Measurements from ENCODE around the gene JAK1. TPM values are rescaled to one million over a fixed set of nuclear protein-coding genes. Genes with fewer than 3 reads are reported as not detected.

Gene JAK1
- total and polyA plus RNA-seq, 2 of the 8 experiments (the other 6 are each of a cell fraction or from before 2014, with no cell fraction given) = 7.8 to 24.5 TPM

DNA sequence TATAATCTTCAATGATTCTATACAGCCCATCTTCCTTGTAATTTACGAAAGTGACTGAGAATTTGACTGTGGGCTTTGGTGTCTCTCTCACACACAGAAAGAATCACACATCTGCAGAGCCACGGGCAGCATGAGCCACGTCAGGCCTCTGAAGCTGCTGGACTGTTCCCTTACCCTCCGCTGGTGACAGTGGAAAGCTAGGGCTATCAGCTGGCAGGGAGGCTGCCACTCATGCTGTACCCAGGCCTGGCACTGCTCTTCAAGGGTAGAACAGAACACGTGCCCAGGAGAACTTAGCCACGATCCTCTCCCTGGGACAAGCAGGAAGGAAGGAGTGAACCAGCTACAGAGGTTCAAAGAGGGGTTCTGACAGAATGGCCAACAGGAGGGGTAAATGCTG is 90.7 kb downstream of the JAK1 start (continued):
- TF ChIP-seq, protein P1, sequence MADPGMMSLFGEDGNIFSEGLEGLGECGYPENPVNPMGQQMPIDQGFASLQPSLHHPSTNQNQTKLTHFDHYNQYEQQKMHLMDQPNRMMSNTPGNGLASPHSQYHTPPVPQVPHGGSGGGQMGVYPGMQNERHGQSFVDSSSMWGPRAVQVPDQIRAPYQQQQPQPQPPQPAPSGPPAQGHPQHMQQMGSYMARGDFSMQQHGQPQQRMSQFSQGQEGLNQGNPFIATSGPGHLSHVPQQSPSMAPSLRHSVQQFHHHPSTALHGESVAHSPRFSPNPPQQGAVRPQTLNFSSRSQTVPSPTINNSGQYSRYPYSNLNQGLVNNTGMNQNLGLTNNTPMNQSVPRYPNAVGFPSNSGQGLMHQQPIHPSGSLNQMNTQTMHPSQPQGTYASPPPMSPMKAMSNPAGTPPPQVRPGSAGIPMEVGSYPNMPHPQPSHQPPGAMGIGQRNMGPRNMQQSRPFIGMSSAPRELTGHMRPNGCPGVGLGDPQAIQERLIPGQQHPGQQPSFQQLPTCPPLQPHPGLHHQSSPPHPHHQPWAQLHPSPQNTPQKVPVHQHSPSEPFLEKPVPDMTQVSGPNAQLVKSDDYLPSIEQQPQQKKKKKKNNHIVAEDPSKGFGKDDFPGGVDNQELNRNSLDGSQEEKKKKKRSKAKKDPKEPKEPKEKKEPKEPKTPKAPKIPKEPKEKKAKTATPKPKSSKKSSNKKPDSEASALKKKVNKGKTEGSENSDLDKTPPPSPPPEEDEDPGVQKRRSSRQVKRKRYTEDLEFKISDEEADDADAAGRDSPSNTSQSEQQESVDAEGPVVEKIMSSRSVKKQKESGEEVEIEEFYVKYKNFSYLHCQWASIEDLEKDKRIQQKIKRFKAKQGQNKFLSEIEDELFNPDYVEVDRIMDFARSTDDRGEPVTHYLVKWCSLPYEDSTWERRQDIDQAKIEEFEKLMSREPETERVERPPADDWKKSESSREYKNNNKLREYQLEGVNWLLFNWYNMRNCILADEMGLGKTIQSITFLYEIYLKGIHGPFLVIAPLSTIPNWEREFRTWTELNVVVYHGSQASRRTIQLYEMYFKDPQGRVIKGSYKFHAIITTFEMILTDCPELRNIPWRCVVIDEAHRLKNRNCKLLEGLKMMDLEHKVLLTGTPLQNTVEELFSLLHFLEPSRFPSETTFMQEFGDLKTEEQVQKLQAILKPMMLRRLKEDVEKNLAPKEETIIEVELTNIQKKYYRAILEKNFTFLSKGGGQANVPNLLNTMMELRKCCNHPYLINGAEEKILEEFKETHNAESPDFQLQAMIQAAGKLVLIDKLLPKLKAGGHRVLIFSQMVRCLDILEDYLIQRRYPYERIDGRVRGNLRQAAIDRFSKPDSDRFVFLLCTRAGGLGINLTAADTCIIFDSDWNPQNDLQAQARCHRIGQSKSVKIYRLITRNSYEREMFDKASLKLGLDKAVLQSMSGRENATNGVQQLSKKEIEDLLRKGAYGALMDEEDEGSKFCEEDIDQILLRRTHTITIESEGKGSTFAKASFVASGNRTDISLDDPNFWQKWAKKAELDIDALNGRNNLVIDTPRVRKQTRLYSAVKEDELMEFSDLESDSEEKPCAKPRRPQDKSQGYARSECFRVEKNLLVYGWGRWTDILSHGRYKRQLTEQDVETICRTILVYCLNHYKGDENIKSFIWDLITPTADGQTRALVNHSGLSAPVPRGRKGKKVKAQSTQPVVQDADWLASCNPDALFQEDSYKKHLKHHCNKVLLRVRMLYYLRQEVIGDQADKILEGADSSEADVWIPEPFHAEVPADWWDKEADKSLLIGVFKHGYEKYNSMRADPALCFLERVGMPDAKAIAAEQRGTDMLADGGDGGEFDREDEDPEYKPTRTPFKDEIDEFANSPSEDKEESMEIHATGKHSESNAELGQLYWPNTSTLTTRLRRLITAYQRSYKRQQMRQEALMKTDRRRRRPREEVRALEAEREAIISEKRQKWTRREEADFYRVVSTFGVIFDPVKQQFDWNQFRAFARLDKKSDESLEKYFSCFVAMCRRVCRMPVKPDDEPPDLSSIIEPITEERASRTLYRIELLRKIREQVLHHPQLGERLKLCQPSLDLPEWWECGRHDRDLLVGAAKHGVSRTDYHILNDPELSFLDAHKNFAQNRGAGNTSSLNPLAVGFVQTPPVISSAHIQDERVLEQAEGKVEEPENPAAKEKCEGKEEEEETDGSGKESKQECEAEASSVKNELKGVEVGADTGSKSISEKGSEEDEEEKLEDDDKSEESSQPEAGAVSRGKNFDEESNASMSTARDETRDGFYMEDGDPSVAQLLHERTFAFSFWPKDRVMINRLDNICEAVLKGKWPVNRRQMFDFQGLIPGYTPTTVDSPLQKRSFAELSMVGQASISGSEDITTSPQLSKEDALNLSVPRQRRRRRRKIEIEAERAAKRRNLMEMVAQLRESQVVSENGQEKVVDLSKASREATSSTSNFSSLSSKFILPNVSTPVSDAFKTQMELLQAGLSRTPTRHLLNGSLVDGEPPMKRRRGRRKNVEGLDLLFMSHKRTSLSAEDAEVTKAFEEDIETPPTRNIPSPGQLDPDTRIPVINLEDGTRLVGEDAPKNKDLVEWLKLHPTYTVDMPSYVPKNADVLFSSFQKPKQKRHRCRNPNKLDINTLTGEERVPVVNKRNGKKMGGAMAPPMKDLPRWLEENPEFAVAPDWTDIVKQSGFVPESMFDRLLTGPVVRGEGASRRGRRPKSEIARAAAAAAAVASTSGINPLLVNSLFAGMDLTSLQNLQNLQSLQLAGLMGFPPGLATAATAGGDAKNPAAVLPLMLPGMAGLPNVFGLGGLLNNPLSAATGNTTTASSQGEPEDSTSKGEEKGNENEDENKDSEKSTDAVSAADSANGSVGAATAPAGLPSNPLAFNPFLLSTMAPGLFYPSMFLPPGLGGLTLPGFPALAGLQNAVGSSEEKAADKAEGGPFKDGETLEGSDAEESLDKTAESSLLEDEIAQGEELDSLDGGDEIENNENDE (IDR thresholded peaks at IDR 0.05; ENCODE audit: insufficient replicate concordance, low read length) = no peak
- TF ChIP-seq ZNF274 (IDR thresholded peaks at IDR 0.05; ENCODE audit: borderline replicate concordance, extremely low read depth, low read length) (no peak), TAF1 (IDR thresholded peaks at IDR 0.05; ENCODE audit: low read depth, low read length) (no peak), TEAD4 (IDR thresholded peaks at IDR 0.05; ENCODE audit: low read depth, low read length) (no peak), GABPA (IDR thresholded peaks at IDR 0.05; ENCODE audit: borderline replicate concordance, insufficient read depth, low read length) (no peak), CBX5 (IDR thresholded peaks at IDR 0.05; ENCODE audit: low read depth, low read length) (no peak), POLR2AphosphoS5 (IDR thresholded peaks at IDR 0.05; ENCODE audit: low read depth, low read length) (no peak), POLR2A (IDR thresholded peaks at IDR 0.05; ENCODE audit: control extremely low read depth in 1 of 2, low read depth in 2 of 2, low read length in 2 of 2) (no peak), SAP30 (IDR thresholded peaks at IDR 0.05; ENCODE audit: insufficient read depth, insufficient replicate concordance, low read length) (no peak)
- TF ChIP-seq, protein P2, sequence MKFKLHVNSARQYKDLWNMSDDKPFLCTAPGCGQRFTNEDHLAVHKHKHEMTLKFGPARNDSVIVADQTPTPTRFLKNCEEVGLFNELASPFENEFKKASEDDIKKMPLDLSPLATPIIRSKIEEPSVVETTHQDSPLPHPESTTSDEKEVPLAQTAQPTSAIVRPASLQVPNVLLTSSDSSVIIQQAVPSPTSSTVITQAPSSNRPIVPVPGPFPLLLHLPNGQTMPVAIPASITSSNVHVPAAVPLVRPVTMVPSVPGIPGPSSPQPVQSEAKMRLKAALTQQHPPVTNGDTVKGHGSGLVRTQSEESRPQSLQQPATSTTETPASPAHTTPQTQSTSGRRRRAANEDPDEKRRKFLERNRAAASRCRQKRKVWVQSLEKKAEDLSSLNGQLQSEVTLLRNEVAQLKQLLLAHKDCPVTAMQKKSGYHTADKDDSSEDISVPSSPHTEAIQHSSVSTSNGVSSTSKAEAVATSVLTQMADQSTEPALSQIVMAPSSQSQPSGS (IDR thresholded peaks at IDR 0.05; ENCODE audit: low read length) = no peak

Data from H1 (cell line).